Kasumi-1 (cell line): ENCODE measurements around the gene ALCAM.

ENCODE experiments used
- DNase-seq, 2 experiments: peaks; one replicate each; lab custom pipeline; 2025; lab: John Stamatoyannopoulos, UW

ALCAM gene

GRCh38 chr3:105356396-105356795 lies 10.3 kb upstream of the ALCAM start:
- DNase-seq, result no peak

DNA sequence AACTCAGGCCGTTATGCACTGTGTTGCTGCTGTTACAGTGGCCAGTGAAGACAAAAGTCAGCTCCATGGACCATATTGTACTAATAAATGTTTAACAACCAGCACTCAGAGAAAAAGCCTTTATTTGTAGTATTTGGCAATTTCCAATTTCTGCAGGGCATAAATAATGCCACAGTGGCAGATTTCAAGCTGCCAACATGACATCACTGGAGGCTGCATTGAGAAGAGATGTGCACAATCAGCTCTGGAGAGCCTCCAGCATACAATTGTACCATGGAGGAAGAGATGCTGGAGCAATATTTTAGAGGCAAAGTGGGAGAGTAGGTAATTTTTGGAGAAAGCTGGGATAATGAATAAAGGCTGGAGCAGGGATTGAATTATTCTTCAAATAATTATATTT lies 9.7 kb upstream of the ALCAM start:
- no peak for DNase-seq

DNA sequence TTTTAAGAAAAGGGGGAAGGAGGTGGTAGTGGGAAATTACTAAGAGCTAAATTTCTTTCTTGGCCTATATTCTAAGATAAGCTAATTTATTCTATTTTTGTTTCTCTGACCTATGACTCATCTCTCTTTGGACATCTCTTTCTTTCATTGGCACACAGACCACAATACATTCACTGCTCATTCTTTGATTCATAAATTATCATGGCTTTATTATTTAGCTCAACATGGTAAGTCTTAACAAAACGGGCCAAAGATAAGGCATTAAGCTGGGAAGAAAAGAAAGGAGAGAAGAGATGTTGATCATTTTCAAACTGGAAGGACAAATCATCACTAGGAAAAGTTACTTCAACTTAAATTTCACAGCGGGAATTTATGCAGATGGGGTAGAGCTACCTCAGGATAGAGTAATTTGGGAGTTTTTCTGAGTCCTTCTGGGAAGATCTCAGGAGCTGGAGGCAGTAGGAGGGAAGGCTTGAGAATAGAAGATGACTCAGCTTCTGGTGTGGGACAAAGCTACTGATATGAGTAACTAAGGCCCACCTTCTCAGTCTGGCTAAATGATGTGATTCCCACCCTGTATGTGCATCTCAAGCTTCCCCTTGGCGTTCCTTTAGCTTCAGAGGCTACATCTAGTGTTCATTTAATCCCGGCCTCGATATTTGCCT lies 7.5 kb upstream of the ALCAM start:
- DNase-seq, result no peak

- DNase-seq, result no peak
Observed at GRCh38 chr3:105360003-105360402, 6.7 kb upstream of the ALCAM start.

DNA sequence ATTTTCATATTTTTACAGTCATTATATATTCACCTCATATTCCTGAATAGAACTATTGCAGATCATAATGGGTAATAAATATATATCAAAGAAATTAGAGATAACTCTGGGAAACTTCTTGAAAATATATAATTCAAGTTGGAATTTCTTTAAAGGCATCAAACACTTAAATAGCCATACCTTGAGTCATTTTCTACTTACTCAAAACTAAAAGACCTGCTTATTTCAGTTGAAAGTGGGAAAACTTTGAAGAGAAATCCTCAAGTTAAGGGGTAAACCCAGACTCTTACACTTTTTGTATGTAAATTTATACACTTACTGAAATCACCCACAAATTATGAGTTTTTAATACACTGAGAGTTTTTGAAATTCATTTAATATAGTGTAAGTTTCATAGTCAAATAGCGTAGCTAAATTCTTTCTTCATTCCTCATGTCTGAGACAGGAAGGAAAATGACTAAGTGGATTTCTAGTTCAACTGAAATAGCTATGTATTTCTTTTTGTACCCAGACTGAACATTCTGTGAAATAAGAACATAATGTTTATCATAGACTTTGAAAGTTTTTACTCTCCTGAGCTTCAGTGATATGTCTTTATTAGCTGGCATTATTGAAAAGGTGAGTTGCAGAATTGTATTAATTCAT lies 4.6 kb upstream of the ALCAM start:
- peak in 1 of 2 experiments; percentile 15 for DNase-seq

GRCh38 chr3:105364128-105364527 lies 2.6 kb upstream of the ALCAM start:
- DNase-seq, result no peak

GRCh38 chr3:105365081-105365390 lies 1.7 kb upstream of the ALCAM start:
- DNase-seq, result no peak

- no peak for DNase-seq
Observed at GRCh38 chr3:105365391-105366325, 1.1 kb upstream of the ALCAM start.

DNA sequence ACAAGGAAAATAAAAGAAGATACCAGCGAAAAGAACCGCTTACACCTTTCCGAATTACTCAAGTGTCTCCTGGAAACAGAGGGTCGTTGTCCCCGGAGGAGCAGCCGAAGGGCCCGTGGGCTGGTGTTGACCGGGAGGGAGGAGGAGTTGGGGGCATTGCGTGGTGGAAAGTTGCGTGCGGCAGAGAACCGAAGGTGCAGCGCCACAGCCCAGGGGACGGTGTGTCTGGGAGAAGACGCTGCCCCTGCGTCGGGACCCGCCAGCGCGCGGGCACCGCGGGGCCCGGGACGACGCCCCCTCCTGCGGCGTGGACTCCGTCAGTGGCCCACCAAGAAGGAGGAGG lies 325 bp downstream of the ALCAM start:
- DNase-seq, result peak in 1 of 2 experiments; percentile 40

DNA sequence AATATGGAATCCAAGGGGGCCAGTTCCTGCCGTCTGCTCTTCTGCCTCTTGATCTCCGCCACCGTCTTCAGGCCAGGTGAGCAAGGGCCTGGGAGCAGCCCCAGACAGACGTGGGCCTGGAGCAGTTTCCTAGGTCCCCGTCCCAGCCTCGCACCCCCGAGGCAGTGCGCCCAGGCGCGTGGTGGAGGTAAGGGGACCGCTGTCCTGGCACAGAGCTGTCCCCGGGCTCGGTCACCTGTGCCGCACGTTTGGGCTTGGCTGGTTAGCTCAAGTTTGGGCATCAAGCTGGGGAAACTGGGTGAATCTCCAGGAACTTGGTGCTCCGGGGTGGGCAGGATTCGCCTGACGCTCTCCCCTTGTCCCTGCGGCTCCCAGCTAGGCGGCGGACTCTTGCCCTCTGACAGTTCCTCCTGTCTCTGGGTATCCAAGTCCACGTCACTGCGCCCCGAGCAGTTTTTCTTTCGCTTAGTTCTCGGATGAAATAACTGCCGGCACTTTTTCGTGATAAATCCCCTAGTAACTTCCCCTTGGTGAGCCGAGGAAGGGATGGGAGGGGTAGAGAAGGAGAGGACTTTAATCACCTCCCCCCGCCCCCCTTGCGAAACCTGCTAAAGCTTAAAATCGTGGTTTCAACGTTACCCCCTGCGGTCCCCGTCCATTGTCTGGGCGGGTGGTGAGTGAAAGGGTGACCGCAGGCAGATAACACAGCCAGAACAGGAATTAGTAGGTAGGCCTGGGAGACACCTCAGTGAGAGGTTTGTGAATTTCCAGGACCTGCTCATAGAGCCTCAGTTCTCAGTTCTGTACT lies 901 bp downstream of the ALCAM start:
- peak; percentile 60 to 62 for DNase-seq

- peak; percentile 42 to 63 for DNase-seq
Observed at GRCh38 chr3:105368566-105369499, 2.1 kb downstream of the ALCAM start.

DNA sequence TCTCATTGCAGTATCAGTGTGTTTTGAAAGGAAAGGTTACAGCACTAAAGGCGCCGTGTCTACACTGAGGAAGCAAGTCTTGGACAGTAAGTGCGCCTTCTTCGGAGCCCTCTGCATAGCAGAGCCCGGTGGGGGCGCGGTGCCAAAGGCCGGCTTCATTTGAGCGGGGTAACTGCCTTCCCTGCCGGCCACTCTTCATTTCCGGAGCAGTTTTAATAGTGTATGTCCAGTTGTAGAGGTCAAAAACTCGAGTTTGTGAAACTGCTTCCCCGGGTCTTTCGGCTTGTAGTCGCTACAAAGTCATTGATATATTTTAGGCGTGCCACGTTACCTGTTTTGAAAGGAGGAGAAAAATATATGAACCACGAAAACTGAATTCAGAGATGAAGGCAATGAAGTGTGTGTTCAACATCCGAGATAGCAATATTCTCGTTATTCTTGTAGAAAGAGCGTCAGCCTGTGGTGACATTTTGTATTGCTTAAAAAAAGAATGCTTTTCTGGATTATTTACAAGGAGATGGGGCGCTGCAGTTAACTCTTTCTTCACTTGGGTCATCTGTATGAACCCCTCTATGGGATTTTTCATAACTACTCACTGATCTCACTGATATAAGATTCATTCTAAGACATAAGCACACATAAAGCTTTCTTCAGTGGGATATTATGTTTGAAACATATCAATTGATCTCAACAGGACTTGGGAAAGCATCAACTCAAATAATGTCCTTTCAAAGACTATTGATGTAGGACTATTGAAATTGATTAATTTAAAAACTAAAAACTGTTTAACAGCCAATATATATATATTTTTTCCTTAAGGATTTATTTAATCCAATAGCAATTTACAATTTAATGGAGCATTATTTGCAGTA lies 3.0 kb downstream of the ALCAM start:
- peak; percentile 83 to 89 for DNase-seq

GRCh38 chr3:105373383-105373782 lies 6.7 kb downstream of the ALCAM start:
- DNase-seq, result no peak

DNA sequence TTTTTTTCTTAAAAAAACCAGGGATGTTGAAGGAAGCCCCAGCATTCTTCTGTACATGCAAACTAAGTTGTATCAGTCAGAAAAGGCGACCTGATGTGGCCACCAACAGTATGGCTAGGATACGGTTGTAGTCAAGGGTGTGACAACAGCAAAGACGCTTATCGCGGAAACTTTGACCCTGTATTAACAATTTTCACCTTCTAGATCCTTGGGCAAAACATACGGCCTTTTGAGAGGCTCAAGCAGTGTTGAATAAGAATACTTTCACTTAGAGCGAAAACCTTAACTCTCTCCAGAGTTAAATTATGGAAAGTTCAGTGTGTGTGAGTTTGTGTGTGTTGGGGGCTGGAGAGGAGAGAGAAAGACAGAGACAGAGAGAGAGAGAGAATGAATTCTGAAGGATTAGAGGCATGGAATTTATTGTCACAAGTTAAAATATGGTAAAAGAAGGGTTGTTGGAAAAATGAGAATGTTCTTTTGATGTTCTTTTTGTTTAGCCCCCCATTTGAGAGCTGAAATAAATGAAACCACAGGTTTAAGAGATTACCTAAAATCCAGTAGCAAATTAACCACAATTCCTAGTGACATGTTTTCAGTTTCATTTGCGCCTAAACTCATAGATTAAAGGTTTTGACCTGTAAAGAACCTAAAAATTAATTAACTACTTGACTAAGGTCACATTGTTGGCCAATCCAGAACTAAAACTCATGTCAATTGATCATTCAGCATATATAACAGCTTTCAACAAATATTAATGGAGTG lies 9.2 kb downstream of the ALCAM start:
- DNase-seq, result no peak

GRCh38 chr3:105377716-105378115 lies 11.0 kb downstream of the ALCAM start:
- DNase-seq, result no peak

- no peak for DNase-seq
Observed at GRCh38 chr3:105385179-105385578, 18.5 kb downstream of the ALCAM start.

DNA sequence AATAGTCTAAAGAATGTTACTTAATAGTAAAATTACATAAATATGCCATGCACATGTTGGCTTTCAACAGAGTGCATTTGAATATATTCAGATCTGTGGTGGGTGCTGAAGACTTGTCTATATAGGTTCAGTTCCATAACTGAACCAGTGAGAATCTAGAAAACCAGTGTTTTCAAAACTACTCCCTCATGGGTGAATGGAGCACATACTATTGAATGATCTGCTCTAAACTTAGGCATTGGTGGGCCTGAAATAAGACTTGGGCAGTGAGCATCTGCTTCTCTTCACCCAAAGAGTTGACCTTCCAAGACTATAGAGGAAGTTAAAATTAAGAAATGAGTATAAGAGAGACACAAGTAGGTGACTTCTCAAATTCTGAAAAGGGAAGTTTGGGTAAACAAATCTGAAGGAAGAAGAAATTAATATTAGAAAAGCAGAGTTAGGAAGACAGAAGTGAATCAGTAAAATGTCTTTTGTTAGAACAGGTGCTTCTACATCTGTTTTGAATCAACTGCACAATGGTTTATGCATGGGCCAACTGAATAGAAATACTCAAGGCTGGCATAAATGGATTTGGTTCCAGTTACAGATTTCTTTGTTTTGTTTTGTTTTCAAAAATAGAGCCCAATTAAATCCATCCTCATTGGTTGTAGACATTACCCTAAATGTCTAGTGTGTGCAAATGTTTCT lies 19.3 kb downstream of the ALCAM start:
- DNase-seq, result peak; percentile 4 to 13

DNA sequence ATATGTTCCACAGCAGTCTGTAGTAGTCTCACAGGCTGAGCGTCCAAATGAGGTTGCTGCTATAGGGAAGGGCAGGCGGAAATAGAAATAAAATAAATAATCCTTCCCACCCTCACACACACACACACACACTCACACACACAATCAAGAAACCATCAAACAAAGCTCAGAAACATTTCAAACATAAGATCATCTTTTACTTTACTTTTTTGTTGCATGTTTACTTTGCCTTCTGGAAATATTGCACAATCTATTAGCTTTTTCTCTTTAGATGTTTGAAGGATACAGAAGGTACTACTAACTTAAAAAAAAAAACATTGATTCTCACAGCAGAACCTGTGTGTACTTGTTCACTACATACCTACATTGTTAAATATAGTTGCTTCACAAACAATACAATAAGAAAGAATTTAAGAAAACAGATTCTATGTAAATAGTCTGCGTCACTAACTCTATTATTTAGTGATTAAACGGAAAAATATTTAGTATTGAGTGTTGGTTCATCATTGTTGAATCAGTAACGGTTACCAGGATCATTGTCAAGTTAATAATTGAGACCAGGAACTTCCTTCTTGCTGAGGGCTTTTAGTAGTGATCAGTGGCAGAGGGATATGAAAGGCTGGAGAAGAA lies 20.5 kb downstream of the ALCAM start:
- no peak for DNase-seq
